ENCODE measurements around the gene MACROD2.

The MACROD2 gene

DNA sequence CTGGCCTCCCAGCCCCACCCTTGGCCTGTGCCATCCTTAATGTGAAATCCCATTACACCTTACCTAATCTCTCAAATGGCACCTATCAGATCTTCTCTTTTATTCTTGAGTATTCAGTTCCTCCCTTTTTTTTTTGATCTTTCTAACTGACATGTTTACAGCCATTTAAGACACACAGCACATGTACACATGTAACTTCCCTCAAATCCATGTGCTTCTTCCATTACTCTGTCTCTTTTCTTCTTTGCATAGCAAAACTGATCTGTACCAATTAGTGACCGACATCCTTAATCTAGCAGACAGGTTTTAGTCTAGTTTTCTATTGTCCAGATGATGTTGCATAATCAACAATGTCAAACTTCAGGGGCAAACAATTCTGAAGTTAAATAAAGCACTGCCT, 755.9 kb downstream of the MACROD2 start:
- no peak for TF ChIP-seq CTCF (conservative IDR thresholded peaks at IDR 0.05; ENCODE audit: low read depth)
- DNase-seq (ENCODE audit: low spot score), result no peak
- no peak overlapping the region for H3K27ac ChIP-seq
- ChIA-PET CTCF (no interaction called here), POLR2A (ENCODE audit: low non-redundant PET) (no interaction called here)

DNA sequence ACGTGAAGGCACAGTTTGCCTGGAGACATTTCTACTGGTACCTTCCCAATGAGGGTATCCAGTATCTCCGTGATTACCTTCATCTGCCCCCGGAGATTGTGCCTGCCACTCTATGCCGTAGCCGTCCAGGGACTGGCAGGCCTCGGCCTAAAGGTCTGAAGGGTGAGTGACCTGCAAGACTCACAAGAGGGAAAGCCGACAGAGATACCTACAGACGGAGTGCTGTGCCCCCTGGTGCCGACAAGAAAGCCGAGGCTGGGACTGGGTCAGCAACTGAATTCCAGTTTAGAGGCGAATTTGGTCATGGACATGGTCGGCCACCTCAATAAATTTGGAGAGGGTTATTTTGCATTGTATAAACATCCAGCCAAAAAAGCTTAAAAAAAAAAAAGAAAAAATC, 762.4 kb downstream of the MACROD2 start:
- ChIA-PET CTCF (no interaction called here), POLR2A (ENCODE audit: low non-redundant PET) (no interaction called here)
- no peak for TF ChIP-seq CTCF (conservative IDR thresholded peaks at IDR 0.05; ENCODE audit: low read depth)
- DNase-seq (ENCODE audit: low spot score), result no peak
- no peak overlapping the region for H3K27ac ChIP-seq

DNA sequence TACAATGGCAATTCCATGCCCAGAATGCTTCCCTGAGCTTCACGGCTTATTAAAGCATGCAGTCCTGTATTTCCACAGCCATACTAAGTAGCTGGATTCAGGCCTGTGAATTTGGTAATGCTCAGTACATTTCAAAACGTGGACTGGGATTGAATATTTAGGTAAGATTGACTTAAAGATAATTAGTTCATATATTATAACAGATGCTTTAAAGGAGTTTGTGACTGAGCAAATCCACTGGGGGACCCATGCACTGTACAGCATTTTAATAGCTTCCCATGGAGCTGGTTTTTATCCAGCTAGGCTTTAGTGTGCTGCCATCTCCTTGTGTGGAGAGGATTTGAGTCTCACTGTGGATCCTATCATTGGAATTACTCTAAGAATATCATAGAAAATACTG, 763.0 kb downstream of the MACROD2 start:
- ChIA-PET POLR2A (ENCODE audit: low non-redundant PET) (no interaction called here), CTCF (no interaction called here)
- H3K27ac ChIP-seq, result no peak overlapping the region
- no peak for TF ChIP-seq CTCF (conservative IDR thresholded peaks at IDR 0.05; ENCODE audit: low read depth)
- DNase-seq (ENCODE audit: low spot score), result no peak

DNA sequence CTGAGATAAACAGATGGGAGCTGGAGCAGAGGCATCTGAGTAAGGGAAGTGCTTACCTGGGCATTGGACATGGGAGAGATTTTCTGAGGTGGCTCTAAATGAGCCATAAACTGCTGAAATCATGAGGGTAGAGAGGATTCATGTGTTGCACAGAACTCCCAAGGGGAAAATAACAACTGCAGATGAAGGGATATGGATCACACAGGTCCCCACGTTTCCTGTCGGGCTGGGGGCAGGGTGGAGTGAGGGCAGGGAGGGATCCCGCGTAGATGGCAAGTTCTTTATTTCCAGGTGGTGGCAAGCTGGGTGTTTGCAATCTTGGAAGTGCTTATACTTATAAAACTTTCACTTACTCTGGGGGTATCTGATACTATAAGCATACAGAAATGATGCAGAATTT, 764.7 kb downstream of the MACROD2 start:
- POLR2A ChIA-PET (ENCODE audit: low non-redundant PET), result no interaction called here
- CTCF ChIA-PET, result no interaction called here
- no peak overlapping the region for H3K27ac ChIP-seq
- DNase-seq (ENCODE audit: low spot score), result no peak
- TF ChIP-seq CTCF (conservative IDR thresholded peaks at IDR 0.05; ENCODE audit: low read depth), result no peak

DNA sequence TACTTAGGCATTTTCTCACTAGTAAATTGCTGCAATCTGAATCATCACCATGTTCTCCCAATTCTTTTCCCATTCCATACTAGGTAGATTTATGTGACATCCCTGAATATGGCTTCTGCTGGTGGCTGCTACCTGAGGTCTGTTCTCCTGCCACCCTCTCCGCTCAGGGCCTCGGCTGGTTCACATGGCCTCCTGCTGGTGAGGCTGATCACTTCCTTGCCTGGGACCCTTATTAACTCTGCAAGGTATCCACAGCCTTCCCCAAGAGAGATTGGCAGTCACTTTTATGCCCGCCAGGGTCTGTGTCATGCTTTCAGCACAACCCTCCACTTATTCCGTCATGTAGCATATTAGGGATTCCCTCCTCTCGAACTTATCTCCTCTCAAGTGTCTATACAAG, 766.6 kb downstream of the MACROD2 start:
- no peak overlapping the region for H3K27ac ChIP-seq
- TF ChIP-seq CTCF (conservative IDR thresholded peaks at IDR 0.05; ENCODE audit: low read depth), result no peak
- ChIA-PET POLR2A (ENCODE audit: low non-redundant PET) (no interaction called here), CTCF (interaction anchor here (1.8 kb wide), 1 partner anchor 424 kb away, joined by 5 read pairs; the partner anchor contains the start of gene FLRT3)
- no peak for DNase-seq (ENCODE audit: low spot score)

GRCh38 chr20:14764511-14765369, 769.4 kb downstream of the MACROD2 start:
- no peak for TF ChIP-seq CTCF (conservative IDR thresholded peaks at IDR 0.05; ENCODE audit: low read depth)
- H3K27ac ChIP-seq, result no peak overlapping the region
- ChIA-PET CTCF (interaction anchor here (0.6 kb wide), 1 partner anchor 430 kb away, joined by 3 read pairs; no protein-coding TSS in a partner anchor), POLR2A (ENCODE audit: low non-redundant PET) (interaction anchor here (0.6 kb wide), 1 partner anchor 65 kb away, joined by 3 read pairs; no protein-coding TSS in a partner anchor)
- no peak for DNase-seq (ENCODE audit: low spot score)
